ENCODE measurements around the gene C1QTNF3.
"Not testable (repeated sequence)": the region's sequence is repeated elsewhere in the genome, so short reads cannot be mapped to it uniquely, and the experiment has no call there.

C1QTNF3 gene, protein sequence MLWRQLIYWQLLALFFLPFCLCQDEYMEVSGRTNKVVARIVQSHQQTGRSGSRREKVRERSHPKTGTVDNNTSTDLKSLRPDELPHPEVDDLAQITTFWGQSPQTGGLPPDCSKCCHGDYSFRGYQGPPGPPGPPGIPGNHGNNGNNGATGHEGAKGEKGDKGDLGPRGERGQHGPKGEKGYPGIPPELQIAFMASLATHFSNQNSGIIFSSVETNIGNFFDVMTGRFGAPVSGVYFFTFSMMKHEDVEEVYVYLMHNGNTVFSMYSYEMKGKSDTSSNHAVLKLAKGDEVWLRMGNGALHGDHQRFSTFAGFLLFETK

DNA sequence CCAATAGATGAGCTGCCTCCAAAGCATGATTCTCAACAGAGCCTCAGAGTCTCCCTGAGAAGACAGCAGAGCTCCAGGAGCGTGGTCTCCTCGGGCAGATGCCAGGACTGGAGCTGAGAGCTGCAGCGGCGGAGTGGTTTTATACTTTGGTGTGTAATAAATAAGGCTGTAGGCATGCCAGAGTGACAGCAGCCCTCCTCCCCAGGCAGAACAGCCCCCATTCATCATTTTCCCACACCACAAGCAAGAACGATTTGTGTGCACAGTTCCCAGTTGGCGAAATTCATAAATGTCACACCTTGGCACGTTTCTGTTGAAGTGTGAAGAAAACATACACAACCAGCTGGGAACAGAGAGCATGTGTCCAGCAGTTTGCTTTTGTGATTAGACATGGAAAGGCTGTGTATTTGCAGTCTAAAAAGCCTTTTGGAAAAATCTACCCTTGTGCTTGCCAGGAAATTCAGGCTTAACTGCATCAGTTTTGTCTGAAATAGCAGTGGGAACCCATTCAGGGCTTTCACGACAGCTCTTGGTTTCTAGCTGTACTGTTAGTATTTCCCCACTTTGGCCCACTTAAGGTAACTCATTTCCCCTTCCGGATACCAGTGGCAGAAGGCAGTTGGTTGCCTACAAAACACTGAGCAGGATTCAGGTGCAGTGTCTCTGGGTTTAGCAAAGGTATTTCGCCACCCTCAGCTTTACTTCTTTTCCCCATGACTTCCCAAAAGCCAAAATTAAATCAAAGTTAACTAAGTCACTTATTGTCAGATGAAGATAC is at the start of gene C1QTNF3:
Gene C1QTNF3 (minus strand): TSS at position 115 of the 778 bp plus-strand sequence. CDS start 88 bp downstream, at position 27.
- DNase-seq, result no peak

DNA sequence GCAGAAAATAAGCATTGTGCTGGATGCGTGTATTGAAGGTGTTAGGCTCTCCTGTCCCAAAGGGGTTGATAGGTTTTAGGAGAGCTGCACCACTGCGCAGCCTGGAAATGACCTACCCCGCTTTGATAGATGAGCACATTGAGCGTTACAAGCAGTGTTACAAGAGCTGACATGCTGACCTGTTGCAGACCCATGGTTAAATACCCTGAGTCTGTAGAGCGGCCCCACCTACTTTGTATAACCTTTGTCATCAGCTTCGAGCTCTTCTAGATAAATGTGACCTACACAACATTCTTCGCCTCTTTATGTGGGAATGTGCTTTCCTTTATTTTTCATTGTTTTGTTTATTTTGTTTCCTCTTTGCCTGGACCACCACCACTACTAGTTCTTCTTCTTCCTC is 48.0 kb upstream of the C1QTNF3 start:
- not testable (repeated sequence) for DNase-seq

DNA sequence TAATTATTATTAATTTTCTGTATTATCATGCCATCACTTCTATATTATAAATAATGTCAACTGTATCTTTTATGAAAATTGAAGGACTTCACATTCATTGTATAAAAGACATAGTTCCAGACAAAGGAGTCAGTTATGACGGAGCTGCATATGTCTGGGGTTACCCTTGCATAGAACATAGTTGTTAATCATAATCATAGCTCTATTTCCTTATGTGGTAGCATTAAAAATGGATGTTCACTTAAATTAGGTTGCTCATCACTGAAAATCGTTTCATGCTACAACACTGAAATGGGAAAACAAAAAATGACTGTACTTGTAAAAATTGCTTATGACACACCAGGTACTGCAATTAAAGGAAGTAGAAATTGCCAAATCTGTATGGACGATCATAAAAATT is 46.8 kb upstream of the C1QTNF3 start:
- DNase-seq, result not testable (repeated sequence)

GRCh38 chr5:34087728-34088127 is 44.7 kb upstream of the C1QTNF3 start:
- DNase-seq, result not testable (repeated sequence)

DNA sequence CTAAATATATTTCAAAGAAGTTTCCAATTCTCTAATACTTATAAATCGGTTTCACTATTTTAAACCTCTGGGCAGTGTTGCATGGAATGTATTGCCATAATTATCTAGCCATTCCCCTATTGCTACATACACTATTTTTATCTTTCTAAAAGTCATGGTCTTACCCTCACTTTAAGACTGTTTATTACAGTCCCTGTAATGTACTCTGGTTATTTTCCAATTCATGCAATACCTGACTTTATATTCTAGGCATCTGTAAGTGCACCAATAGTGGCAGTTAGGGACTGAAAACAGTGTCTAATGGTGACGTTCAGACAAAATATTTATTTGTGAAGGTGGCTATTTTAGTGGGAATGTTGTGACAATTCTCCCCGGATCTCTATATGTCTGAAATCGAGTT is 40.9 kb upstream of the C1QTNF3 start:
- DNase-seq, result not testable (repeated sequence)

DNA sequence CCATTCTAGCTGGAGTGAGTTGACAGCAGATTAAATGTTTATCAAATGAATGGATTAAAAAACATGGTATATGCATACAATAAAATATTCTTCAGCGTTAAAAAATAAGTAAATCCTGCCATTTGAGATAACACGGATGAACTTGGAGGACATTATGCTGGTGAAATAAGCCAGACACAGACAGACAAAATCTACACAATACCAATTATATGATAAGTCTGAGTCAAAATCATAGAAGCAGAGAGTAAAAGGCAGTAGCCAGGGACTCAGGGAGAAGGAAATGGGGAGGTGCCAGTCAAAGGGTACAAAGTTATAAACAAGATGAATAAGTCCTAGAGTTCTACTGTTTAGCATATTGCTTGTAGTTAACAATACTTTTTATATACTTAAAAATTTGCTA is 36.5 kb upstream of the C1QTNF3 start:
- not testable (repeated sequence) for DNase-seq

GRCh38 chr5:34077636-34078035 is 34.6 kb upstream of the C1QTNF3 start:
- DNase-seq, result not testable (repeated sequence)

GRCh38 chr5:34076719-34077364 is 33.8 kb upstream of the C1QTNF3 start:
- not testable (repeated sequence) for DNase-seq

GRCh38 chr5:34074472-34074871 is 31.5 kb upstream of the C1QTNF3 start:
- DNase-seq, result not testable (repeated sequence)

DNA sequence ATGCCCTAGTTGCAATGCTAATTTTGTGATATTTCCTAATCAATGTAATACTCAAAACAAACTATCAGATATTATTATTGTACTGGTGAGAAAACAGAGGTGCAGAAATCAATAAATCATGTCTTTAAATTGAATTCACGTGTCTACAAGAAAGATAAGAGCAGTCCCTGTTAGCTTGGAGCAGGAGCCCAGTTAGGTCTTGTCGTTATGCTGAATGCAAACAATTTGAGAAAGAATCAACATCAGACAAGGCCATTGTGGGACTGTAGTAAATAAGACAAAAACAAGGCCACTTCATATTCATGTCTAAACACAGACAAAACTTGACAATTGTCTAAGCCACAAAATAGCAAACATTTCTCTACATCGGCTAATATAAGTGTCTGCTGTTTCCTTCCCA is 31.1 kb upstream of the C1QTNF3 start:
- DNase-seq, result not testable (repeated sequence)

GRCh38 chr5:34070626-34071025 is 27.6 kb upstream of the C1QTNF3 start:
- not testable (repeated sequence) for DNase-seq

- no peak for DNase-seq
Measured at GRCh38 chr5:34064656-34065055, 21.6 kb upstream of the C1QTNF3 start.

GRCh38 chr5:34062419-34062818 is 19.4 kb upstream of the C1QTNF3 start:
- no peak for DNase-seq

- DNase-seq, result no peak
Measured at GRCh38 chr5:34061993-34062392, 19.0 kb upstream of the C1QTNF3 start.

- no peak for DNase-seq
Measured at GRCh38 chr5:34059977-34060376, 17.0 kb upstream of the C1QTNF3 start.

DNA sequence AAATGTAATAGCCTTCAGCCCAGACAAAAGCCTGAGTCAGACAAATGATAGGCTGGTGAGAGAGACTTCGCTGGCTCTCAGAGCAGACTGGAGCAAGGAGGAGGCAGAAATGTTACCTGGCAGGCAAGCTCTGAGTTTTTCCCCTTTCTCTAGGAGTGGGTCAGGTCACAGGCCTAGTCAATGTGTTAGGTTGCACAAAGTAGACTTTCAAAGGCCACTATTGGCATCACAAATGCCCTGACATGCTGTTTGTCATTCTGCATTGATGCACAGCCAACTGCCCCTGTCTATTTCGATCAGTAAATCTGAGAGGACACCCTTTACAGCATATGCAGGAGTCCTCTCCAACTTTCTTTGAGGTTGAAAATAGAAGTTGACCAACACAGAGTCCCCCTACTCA is 15.5 kb upstream of the C1QTNF3 start:
- no peak for DNase-seq

DNA sequence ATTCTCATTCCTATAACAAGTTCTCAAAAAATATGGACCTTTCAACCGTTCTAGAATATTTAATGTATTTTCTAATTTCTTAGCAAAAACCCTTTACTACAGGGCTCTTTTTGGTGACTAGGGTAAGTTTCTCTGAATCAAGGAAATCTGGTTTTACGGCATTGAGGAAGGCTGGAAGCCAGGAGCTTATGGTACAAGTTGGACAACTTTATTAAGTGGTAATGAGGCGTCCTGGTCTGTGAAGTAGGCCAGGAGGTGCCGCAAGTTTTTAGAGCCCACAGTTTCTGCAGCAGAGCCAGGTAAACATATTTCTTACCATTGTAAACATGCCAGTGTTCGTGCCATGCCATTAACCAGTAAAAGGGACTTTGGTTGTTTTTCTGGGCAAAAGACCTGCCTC is 14.6 kb upstream of the C1QTNF3 start:
- no peak for DNase-seq

DNA sequence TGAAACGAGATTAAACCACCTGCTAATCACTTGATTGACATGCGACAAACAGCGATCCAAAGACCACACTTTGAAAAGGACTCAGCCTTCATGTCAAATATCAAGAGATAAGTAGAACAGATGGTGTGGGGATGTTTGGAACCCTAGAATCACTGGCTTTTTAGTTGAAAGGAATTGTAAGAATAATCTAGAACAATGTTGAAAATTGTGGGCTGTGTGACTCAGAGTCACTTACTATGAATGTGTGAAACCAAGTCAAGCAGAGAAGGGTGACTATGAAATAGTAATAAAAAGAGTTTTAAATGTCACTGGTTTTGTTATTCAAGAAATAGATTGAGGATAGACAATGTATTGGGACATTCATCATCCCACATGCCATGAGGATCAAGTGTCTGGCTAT is 14.1 kb upstream of the C1QTNF3 start:
- no peak for DNase-seq

DNA sequence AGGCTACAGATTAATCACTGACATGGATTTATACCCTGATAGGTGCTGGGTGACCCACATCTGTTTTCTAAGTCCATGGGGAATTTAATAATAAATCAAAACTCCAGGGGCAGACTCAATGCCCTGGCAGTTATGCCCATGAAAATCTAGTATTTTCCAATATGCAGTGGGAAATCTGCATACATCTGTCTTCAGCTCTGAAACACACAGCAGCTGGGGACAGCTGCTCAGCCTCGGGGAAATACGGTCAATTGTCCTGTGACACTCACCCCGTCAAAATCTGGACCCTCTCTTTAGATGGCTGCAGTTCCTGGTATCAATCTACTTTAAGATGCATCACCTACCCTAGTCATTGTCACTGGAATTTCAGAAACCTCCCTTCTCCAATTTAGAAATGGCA is 12.7 kb upstream of the C1QTNF3 start:
- DNase-seq, result no peak

DNA sequence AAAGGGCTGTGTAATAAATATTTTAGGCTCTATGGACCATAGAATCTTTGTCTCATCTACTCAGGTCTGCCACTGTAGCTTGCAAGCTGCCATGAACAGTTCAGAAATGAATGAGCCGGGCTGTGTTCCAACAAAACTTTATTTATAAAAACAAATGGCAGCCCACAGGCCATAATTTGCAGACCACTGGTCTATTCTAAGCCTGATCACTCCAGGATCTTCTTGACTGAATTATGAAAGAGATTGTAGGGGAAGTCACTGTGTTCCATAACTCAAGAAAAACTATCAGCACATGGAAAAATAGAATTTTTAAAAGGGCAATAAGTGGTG is 11.4 kb upstream of the C1QTNF3 start:
- no peak for DNase-seq

DNA sequence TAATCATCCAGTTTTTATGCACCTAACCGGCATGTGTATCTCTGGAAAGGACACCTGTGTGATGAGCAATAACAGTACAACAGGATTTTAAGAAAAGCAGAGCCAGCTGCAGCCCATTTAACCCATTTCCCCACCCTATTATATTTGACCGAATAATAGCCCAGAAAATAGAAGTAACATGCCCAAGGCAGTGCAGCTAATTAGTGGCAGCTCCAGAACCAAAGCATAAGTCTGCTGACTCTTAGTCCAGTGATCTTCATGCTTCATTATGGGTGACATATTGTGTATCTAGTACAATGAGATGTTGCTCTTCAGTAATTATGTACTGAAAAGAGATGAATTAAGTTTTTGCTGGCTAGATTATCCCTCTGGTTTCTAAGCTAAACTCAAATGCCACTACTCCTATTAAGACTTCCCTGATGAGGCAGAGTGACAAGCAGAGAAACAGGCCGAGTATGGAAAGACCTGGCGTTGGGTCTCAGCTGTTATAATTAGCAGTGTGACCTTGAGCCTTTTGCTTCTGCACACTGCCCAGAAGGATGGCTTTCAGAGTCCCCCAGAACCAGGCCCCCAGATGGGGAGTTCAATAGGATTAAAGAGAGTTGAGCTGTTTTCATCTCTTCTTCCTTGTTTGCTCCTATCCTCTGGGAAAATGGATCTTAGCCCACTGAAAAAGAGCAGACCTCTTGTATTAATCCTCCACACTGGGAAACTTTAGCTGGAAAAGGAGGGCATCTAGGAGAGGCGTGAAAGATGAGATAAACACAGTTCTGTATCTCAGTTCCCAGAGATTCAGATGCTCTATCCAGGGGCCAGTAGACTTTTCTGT is 10.8 kb upstream of the C1QTNF3 start:
- DNase-seq, result no peak

- no peak for DNase-seq
Measured at GRCh38 chr5:34053133-34053532, 10.1 kb upstream of the C1QTNF3 start.

- DNase-seq, result no peak
Measured at GRCh38 chr5:34051374-34051980, 8.5 kb upstream of the C1QTNF3 start.

All from NCI-H1417 treated with DMSO at 0.1 percent for 48 hours (cell line).